Non-pigmented ciliary epithelial cell (primary cell): Measurements from ENCODE around the gene AQR.
"Not testable (repeated sequence)": the region's sequence is repeated elsewhere in the genome, so short reads cannot be mapped to it uniquely, and the experiment has no call there.

ENCODE experiments used
- DNase-seq: peaks from one replicate; pipeline ENCODE4 v3.0.0-alpha.2; 2010; ENCODE audit warnings: low read depth

AQR gene

GRCh38 chr15:34953851-34954250 lies 15.7 kb downstream of the AQR start:
- no peak for DNase-seq

GRCh38 chr15:34952481-34952880 lies 17.1 kb downstream of the AQR start:
- no peak for DNase-seq

GRCh38 chr15:34951993-34952392 lies 17.5 kb downstream of the AQR start:
- no peak for DNase-seq

- no peak for DNase-seq
These were observed 24.6 kb downstream of the AQR start for GRCh38 chr15:34944936-34945335.

- DNase-seq = no peak
These were observed 25.8 kb downstream of the AQR start for GRCh38 chr15:34943711-34944110.

- not testable (repeated sequence) for DNase-seq
These were observed 26.3 kb downstream of the AQR start for GRCh38 chr15:34943264-34943663.

GRCh38 chr15:34942363-34942762 lies 27.2 kb downstream of the AQR start:
- peak; percentile 45 for DNase-seq

GRCh38 chr15:34941831-34942230 lies 27.7 kb downstream of the AQR start:
- DNase-seq = no peak

- no peak for DNase-seq
These were observed 28.3 kb downstream of the AQR start for GRCh38 chr15:34941185-34941698.

- no peak for DNase-seq
These were observed 36.0 kb downstream of the AQR start for GRCh38 chr15:34933432-34933975.

GRCh38 chr15:34928349-34928748 lies 41.2 kb downstream of the AQR start:
- DNase-seq = not testable (repeated sequence)

- DNase-seq = no peak
These were observed 41.8 kb downstream of the AQR start for GRCh38 chr15:34927726-34928125.

GRCh38 chr15:34914317-34914716 lies 55.2 kb downstream of the AQR start:
- DNase-seq = no peak

GRCh38 chr15:34905047-34905446 lies 64.5 kb downstream of the AQR start:
- no peak for DNase-seq

GRCh38 chr15:34904527-34904926 lies 65.0 kb downstream of the AQR start:
- no peak for DNase-seq

- no peak for DNase-seq
These were observed 68.8 kb downstream of the AQR start for GRCh38 chr15:34900748-34901147.

- no peak for DNase-seq
These were observed 73.4 kb downstream of the AQR start for GRCh38 chr15:34896183-34896582.

GRCh38 chr15:34893967-34894366 lies 75.6 kb downstream of the AQR start:
- DNase-seq = no peak

- no peak for DNase-seq
These were observed 76.5 kb downstream of the AQR start for GRCh38 chr15:34892963-34893591.

- no peak for DNase-seq
These were observed 79.1 kb downstream of the AQR start for GRCh38 chr15:34890424-34890823.

- no peak for DNase-seq
These were observed 80.1 kb downstream of the AQR start for GRCh38 chr15:34889476-34889875.

- no peak for DNase-seq
These were observed 83.4 kb downstream of the AQR start for GRCh38 chr15:34886134-34886533.

- no peak for DNase-seq
These were observed 85.9 kb downstream of the AQR start for GRCh38 chr15:34883633-34884032.

GRCh38 chr15:34883042-34883441 lies 86.5 kb downstream of the AQR start:
- no peak for DNase-seq
